T1000 (cell line): ENCODE data around the gene ADAT2.
A peak's percentile ranks its signal among the peaks of the same experiment; 100 is the strongest.
"Not testable (repeated sequence)": the region's sequence is repeated elsewhere in the genome, so short reads cannot be mapped to it uniquely, and the experiment has no call there.

Experiments
- DNase-seq: peaks from one replicate; lab custom pipeline; 2025; ENCODE audit warnings: mixed read lengths; lab: John Stamatoyannopoulos, UW

The ADAT2 gene

DNA sequence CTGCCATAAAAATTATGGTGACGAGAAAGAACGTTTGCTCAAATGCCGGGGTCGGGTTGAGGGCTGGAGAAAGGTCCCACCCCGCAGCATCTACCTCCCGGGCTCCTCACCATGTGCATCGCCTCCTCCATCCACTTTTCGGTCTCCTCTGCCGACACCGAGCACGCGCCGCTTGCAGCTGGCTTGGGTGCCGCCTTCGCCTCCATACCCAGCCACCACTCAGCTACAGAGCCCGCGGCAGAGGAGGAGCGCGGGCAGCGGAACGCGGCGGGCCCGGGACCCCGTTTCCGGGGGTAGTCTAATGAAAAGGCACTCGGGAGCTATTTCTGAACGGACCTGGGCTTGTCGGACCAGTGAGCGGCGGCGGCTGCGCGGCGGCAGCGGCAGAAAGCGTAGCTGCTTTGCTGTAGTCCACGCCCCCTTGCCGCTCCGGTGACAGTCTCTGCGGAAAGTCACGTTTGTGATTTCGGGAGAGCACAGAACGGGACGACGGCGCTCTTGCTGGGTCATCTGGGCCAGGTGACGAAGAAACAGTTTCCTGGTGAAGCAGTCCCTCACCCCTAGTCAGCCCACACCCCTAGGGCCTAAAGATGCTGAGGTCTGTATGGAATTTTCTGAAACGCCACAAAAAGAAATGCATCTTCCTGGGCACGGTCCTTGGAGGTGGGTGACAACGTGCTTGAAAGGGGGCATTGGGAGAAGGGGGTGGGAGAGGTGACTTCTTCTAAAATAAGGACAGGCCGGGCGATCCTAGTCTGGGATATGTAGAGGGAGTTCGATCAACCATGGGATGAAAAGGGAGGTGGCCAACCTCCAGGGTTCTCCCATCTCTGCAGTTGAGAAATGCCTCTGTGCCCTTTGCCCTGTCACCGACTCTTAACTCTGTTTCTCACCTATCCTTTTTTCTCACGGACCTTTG, at the start of gene ADAT2, which contains the start of gene PEX3:
Gene ADAT2 (minus strand): TSS at position 243 of the 919 bp plus-strand sequence. CDS start 37 bp downstream, at position 206.
Gene PEX3 (plus strand): TSS at position 353 of the 919 bp plus-strand sequence. CDS start 238 bp downstream, at position 591.
- DNase-seq = peak; percentile 87

DNA sequence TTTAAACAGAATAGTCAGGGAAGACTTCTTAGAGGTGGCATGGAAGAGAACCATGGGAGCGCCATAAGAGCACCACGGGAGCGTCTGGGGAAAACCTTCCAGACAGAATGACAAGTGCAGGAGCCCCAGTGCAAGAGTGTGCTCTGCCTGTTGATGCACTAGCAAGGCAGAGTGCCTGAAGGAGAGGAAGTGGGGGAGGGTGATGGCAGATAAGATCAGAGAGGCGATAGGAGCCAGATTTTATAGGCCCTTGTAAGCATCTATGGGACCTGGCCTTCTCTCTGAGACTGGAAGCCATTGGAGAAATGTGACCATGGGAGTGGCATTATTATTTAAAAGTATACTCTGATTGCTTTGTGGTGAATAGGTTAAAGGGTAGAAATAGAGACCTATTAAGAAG, 47.9 kb upstream of the ADAT2 start:
- no peak for DNase-seq

DNA sequence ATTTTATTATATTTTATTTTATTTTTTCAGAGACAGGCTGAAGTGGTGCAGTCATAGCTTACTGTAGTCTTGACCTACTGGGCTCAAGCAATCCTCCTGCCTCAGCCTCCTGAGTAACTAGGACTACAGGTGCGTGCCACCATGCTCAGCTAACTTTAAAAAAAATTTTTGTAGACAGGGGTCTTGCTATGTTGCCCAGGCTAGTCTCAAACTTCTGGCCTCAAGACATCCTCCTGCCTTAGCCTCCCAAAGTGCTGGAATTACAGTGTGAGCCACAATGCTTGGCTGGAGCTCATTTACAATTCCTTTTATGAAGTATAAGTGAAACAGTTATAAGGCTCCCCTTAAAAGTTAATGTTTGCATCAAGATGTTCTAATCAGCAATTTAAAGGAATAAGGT, 46.5 kb upstream of the ADAT2 start:
- no peak for DNase-seq

DNA sequence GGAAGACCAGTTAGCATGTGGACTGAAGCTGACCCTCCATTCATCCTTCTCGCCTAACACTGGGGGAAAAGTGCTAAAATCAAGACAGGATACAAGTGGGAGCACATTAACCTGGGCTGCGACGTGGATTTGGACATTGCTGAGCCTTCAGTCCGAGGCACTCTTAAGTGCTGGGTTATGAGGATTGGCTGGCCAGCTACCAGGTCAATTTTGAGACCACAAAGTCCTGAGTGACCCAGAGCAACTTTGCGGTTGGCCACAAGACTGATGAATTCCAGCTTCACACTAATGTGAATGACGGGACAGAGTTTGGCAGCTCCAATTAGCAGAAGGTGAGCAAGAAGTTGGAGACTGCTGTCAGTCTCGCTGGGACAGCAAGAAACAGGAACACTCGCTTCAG, 40.3 kb upstream of the ADAT2 start:
- no peak for DNase-seq

DNA sequence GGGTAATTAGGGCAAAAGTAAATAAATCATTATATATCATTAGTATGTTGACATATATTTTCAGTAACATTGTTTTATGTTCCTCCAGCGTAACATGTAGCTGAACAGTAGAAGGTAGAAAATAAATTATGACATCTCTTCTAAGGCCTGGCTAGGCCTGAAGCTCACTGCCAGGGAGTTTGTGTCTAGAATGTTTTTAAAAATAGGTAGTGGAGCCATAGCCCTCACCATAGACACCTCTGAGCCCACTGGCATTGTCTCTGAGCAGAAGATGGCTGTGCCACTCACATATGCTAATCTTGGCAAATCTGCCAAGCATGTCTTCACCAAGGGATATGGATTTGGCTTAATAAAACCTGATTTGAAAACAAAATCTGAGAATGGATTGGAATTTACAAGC, 39.7 kb upstream of the ADAT2 start:
- no peak for DNase-seq

DNA sequence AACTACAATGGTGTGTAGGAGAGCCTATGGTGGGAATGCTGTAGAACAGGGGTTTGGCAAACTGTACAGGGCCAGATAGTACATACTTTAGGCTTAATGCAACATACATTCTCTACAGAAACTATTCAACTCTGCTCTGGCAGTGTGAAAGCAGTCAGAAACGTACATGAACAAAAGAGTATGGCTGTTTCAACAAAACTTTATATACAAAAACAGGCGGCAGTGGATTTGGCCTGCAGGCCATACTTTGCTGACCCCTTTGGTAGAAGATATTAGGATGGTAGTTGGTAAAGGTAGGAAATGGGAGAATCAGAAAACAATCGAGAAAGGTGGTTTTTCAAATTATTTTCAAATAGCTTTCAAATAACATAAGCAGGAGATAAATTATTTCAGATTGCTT, 36.3 kb upstream of the ADAT2 start:
- no peak for DNase-seq

DNA sequence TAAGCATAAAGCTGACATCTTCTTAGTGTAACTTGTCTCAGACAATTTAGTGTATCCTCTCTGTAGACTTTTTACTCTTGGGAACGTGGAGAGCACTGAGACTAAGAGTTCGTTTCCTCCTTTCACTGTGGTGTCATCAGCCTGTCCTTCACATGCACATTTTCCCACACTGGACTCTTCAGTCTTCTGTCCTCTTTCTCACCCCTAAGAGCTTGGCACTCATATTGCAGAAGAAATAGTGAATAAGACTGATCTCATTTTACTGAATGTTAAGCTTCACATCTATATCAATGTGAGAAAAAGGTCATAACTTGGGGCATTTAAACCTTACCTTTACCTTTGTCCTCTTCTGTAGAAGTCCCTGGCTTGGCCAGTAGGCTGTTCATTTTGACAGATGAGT, 35.5 kb upstream of the ADAT2 start:
- DNase-seq = no peak

DNA sequence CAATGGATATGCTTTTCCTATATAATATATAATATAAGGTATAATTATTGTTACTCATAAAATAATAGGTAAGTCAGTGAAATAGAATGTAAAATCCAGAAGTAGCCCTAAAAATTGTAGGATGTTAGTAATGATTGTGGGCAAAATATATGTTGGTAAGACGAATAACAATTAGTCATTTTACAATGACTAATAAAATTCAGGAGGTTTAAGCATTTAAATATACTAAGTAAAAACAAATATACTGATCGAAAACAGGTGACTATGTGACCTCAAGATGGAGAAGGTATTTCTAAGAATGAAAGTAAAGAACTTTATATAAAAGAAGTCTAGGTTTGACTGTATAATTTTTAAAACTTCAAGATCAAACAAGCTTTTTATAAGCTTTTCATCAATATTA, 32.1 kb upstream of the ADAT2 start:
- no peak for DNase-seq

DNA sequence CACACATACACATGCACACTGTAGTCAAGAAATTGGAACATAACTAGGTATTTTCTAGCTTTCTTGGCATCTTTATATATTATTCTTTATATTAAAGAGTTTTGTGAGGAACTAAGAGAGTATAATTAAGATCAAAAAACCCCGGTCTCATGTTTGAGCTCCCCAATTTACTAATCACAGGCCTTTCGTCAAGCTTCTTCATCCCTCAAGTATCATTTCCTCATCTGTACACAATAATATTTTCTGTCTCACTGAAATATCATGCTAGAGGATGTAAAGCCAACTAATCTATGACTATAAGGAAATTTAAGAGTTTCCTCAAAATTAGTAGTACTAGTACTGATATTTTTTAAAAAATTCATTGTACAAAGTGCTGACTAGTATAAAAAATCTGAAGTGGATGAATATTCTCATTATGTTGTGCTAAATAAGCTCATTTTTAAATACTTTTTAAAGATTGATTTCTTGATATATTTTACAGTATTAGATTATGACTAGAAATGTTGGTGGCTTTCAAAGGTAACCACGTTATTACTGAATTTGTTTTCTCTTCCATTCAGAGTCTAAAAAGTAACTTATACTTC, 28.1 kb upstream of the ADAT2 start:
- DNase-seq = no peak

DNA sequence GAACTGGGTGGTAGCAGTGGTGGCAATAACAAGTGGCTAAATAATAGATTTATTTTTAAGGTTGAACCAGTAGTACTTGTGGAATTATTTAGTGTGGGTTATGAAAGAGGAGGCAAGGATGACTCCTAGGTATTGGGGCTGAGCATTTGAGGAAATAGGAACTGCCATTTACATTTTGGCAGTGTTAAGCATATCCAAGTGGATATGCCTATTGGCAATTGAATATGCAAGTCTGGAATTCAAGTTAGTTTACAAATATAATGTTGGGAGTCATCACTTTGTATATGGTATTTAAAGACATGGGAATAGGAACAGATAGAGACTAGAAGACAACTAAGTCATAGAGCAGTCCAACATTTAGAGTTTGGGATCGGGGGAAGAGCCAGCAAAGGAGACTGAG, 26.1 kb upstream of the ADAT2 start:
- DNase-seq = no peak

DNA sequence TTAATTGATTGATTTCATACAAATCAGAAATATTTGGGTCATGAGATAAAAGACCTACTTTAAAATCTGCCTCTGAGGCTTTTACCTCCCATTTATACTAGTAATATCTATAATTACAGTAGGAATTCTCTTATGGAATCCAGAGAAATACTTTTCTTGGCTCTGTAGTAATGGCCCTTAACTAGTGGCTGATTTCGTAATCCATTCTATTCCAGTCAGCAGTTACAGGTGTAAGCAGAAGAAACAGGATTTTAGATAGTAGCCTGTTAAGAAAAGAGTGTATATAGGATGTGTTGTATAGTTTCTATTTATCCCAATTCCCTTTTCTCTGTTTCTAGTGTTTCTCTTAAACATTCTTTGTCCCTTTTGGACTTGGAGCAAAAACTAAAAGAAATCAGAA, 21.3 kb upstream of the ADAT2 start:
- DNase-seq = no peak

DNA sequence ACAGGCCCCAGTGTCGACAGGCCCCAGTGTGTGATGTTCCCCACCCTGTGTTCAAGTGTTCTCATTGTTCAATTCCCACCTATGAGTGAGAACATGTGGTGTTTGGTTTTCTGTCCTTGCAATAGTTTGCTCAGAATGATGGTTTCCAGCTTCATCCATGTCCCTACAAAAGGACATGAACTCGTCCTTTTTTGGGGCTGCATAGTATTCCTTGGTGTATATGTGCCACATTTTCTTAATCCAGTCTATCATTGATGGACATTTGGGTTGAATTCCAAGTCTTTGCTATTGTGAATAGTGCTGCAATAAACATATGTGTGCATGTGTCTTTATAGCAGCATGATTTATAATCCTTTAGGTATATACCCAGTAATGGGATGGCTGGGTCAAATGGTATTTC, 18.3 kb upstream of the ADAT2 start:
- DNase-seq = not testable (repeated sequence)

DNA sequence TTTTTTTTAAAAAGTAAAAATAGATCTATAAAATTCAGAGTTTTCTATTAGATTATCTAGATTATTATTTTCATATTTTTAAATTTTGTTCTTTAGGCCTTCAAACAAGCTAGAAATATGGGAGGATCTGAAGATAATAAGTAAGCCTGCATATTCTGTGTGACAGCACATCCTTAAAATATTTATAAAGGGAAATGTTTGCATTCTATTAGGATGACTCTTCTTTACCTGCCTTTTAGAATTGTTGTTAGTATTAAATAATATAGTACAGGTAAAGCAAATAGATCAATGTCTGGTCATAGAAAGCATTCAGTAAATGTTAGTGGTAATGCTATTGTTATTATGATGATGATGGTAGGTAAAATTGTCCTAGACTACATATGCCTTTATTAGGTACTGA, 17.5 kb upstream of the ADAT2 start:
- DNase-seq = no peak

DNA sequence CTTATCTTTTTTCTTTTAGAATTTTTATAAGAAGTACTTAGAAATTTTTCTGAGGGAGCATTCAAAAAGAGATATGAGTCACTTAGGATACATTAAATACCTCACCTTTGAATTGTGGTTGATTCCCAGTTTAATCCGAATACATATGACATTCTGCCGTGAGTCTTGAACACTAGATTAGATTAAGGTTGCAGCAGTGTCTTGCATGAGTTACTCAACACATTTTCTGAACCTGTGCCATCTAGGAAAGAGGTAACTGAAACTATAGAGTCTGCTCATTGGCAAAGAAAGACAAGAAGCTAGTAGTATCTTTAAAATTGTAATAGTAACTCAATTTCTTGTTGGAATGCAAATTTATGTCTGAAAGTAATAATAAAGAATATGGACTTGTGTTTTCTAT, 15.1 kb upstream of the ADAT2 start:
- DNase-seq = no peak

DNA sequence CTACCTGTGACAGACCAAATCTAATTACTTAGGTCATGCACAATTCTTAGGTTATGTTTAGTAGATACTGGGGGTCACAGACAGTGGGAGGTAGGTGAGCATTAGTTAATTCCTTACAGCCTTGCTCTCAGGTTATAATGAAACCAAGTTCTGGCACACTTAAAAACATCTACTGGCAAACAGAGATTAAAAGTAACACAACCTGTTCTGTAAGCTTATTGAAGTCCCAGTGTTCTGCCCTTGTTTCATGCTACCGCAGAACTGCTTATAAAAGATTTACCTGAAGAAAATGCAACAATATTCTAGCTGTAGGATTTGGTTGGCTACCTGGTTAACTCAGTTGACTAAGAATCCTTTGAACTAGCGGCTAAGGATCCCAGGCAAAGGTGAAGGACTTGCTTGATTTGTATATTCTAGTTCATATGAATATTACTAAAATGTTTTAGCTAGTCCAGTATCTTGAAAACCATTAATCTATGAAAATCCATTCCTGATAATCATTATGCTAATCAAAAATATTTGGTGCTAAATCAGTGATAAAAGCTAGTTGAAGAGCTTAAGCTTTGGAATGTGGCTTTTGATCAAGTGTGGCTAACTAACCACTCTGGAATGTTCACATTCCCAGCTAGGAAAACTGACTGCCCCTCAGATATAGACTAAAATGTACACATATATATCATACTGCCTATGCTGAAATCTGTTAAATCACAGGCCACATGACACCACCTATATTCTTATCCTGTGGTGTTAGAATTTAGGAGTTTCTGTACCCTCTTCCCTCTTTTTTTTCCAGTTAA, 7.3 kb upstream of the ADAT2 start:
- DNase-seq = no peak

DNA sequence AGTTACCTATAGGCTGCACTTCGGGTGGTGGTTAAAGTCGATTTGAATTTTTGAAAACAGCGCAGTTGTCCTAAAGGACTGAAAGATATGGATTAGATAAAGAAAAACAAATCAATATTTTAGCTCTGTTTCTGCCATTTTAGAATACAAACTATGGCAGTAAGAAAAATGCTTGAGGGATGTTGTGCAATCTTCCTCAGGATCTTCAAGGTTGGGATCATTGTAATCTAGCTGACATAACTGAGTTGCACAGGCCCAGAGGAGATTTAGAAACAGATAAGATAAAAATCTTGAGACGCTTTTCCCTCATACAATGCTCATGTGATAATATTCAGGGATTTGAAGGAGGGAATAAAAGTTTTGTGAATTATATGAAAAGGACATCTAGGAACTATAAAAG, 1.0 kb upstream of the ADAT2 start:
- DNase-seq = no peak

DNA sequence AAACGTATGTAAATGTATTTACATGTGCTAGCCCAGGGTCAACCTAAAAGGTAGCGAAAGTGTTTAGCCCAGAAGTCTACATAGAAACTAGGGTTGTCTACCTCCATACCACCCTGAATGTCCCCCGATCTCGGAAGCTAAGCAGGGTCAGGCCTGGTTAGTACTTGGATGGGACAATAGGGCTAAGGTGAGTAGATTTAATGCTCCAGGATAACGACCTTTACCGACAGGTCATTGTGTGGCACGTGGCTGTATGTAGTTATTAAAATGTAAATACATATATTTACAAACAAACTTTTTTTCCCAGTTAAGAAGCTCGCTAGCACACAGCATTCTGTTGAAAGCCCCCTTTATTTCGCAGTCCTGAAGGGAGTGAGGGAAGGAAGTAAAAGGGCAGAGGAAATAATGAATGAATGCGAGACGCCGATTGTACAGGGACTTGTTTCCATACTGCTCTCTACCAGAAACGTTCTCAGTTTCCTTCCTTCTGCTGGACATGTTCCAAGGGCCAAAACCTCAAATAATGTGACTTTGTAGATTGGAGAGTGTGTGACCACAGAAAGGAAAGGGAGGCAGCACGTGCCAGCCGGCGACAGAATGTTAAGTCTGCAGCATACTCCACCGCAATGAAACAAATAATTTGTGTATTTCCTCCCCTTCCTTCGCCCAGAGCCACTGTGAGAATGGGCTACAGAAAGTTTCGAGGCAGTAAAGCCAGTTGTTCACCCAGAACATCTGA, 612 bp downstream of the ADAT2 start:
- no peak for DNase-seq

DNA sequence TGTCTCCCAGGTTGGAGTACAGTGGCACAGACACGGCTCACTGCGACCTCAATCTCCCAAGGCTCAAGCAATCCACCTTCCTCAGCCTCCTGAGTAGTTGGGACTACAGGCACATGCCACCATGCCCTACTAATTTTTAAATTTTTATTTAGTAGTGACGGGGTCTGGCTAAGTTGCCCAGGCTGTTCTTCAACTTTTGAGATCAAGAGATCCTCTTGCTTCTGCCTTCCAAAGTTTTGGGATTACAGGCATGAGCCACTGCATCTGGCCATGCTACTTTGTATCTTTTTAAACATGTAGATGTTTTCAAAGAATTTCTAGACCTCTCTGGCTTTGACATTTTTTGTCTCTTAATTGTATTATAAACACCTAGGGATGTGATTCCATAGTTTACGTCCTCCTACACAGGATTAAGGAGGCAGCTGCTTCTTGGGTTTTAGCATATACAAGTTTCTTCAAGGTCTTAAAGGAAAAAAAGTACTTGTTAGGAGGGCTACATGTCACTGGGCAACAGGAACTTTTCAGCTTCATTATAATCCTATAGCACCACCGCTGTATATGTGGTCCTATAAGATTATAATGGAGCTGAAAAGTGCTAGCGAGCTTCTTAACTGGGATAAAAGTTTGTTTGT, 1.3 kb downstream of the ADAT2 start:
- no peak for DNase-seq

DNA sequence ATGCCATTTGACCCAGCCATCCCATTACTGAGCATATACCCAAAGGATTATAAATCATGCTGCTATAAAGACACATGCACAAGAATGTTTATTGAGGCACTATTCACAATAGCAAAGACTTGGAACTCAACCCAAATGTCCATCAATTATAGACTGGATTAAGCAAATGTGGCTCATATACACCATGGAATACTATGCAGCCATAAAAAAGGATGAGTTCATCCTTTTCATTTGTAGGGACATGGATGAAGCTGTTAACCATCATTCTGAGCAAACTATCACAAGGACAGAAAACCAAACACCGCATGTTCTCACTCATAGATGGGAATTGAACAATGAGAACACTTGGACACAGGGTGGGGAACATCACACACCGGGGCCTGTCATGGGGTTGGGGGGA, 2.6 kb downstream of the ADAT2 start:
- DNase-seq = not testable (repeated sequence)

DNA sequence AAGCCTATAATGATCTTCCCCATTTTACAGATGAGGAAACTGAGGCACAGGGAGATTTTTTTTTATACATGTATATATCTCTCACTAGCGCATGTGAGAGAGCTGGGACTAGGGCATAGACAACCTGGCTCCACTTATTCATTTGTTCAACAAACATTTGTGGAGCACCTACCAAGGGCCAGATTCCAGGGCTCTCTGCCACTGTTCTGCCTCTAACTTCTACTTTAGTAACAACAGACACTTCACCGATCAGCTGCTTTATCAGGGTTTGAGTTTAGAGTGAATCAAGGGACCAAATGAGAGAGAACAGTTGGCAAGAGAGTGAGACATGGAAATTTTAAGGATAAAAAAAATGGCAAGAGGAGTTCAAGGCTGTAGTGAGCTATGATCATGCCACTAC, 7.4 kb downstream of the ADAT2 start:
- no peak for DNase-seq
